Urinary bladder (tissue), 4 donors: ENCODE measurements around the gene VGF. TPM values are rescaled to one million over a fixed set of nuclear protein-coding genes. Genes with fewer than 3 reads are reported as not detected.
"Not testable (repeated sequence)": the region's sequence is repeated elsewhere in the genome, so short reads cannot be mapped to it uniquely, and the experiment has no call there.

Experiments used
- DNase-seq: peaks from one replicate; pipeline ENCODE4 v3.0.0-alpha.2; 2015; ENCODE audit errors: extremely low spot score
- H3K27ac ChIP-seq: one replicate; pipeline ENCODE4 v1.5.1; 2013; ENCODE audit warnings: low read depth, mild to moderate bottlenecking, moderate library complexity
- H3K36me3 ChIP-seq: one replicate; pipeline ENCODE4 v1.6.1; 2013; ENCODE audit warnings: mild to moderate bottlenecking, moderate library complexity; ENCODE audit not compliant: insufficient read depth
- H3K4me1 ChIP-seq: one replicate; pipeline ENCODE4 v1.6.1; 2013; ENCODE audit warnings: mild to moderate bottlenecking, moderate library complexity; ENCODE audit not compliant: insufficient read depth
- H3K4me3 ChIP-seq: one replicate; pipeline ENCODE4 v1.5.1; 2013; ENCODE audit warnings: low read depth, low read length
- WGBS: extraction: QIAGEN DNeasy Blood & Tissue Kit; methylation state at CpG from one replicate; pipeline ENCODE4 v1.1.7; 2013; 5-methylcytosine and 5-hydroxymethylcytosine counted together
- polyA plus RNA-seq: library from polyadenylated mRNA; stranded (reverse); fragments of 200-250 nt; gene quantifications from one replicate; pipeline ENCODE4 v1.2.3, GENCODE V29; 2013
- total RNA-seq: library from RNA; depleted of rRNA; stranded (reverse); fragments of >200 nt; gene quantifications from one replicate; pipeline ENCODE4 v1.2.3, GENCODE V29; 2014
- donor health status: healthy with polysubstance abuse.
- donor health status: healthy.

VGF gene
- total and polyA plus RNA-seq, 2 donors: 0.18 TPM; not detected in 1

GRCh38 chr7:101154693-101155102 is 10.7 kb downstream of the VGF start:
- peak overlapping the region; percentile 82 for H3K4me3 ChIP-seq
- DNase-seq: no peak
- no peaks in the 10 kb centered on the region for H3K36me3 ChIP-seq
- under 1% methylated on average over 34 of the region's 34 CpGs for WGBS
- no peak overlapping the region for H3K27ac ChIP-seq
- H3K4me1 ChIP-seq: no peaks in the 10 kb centered on the region

- Histone ChIP-seq H3K27ac (no peak within 1 kb of the TSS), H3K4me1 (no peaks in the 10 kb centered on the region), H3K36me3 (no peaks in the 10 kb centered on the region), H3K4me3 (peak within 1 kb of the TSS; percentile 82)
- WGBS: 3% methylated on average over 51 of the region's 51 CpGs
- peak; percentile 85 for DNase-seq
These were observed 11.2 kb downstream of the VGF start, which contains the start of gene AP1S1 for GRCh38 chr7:101153969-101154692. Gene AP1S1, plus strand, starts transcription at chr7:101154476. Its CDS starts 39 bp downstream, at chr7:101154515.

GRCh38 chr7:101151908-101152651 is 13.3 kb downstream of the VGF start:
- DNase-seq: no peak
- 78% methylated on average over 2 of the region's 2 CpGs for WGBS

GRCh38 chr7:101140746-101141382 is 24.5 kb downstream of the VGF start:
- DNase-seq: no peak
- 86% methylated on average over 4 of the region's 4 CpGs for WGBS
- H3K27ac ChIP-seq: no peak overlapping the region

More at GRCh38 chr7:101151908-101152651, 13.3 kb downstream of the VGF start:
- H3K4me1 ChIP-seq: no peaks in the 10 kb centered on the region
- no peak overlapping the region for H3K27ac ChIP-seq
- no peak overlapping the region for H3K4me3 ChIP-seq
- no peaks in the 10 kb centered on the region for H3K36me3 ChIP-seq

GRCh38 chr7:101140339-101140699 is 25.1 kb downstream of the VGF start:
- Histone ChIP-seq H3K4me1 (peaks cover 1% of the 10 kb centered on the region), H3K4me3 (no peak overlapping the region), H3K27ac (no peak overlapping the region), H3K36me3 (no peaks in the 10 kb centered on the region)
- no peak for DNase-seq
- WGBS: 20% methylated on average over 3 of the region's 3 CpGs

More at GRCh38 chr7:101140746-101141382, 24.5 kb downstream of the VGF start:
- H3K4me3 ChIP-seq: no peak overlapping the region
- no peaks in the 10 kb centered on the region for H3K36me3 ChIP-seq
- peaks cover 1% of the 10 kb centered on the region for H3K4me1 ChIP-seq

- WGBS: 9% methylated on average over 16 of the region's 16 CpGs
- Histone ChIP-seq H3K4me1 (peaks cover 1% of the 10 kb centered on the region), H3K27ac (no peak overlapping the region), H3K4me3 (no peak overlapping the region), H3K36me3 (no peaks in the 10 kb centered on the region)
- no peak for DNase-seq
These were observed 27.0 kb downstream of the VGF start for GRCh38 chr7:101138213-101138870.

GRCh38 chr7:101137651-101138212 is 27.6 kb downstream of the VGF start:
- no peak overlapping the region for H3K27ac ChIP-seq
- no peaks in the 10 kb centered on the region for H3K36me3 ChIP-seq
- no peak overlapping the region for H3K4me3 ChIP-seq
- no peak for DNase-seq
- WGBS: 77% methylated on average over 9 of the region's 9 CpGs
- H3K4me1 ChIP-seq: peaks cover 1% of the 10 kb centered on the region

- 75% methylated on average over 6 of the region's 6 CpGs for WGBS
- H3K27ac ChIP-seq: no peak overlapping the region
- H3K36me3 ChIP-seq: no peaks in the 10 kb centered on the region
- peaks cover 1% of the 10 kb centered on the region for H3K4me1 ChIP-seq
- no peak for DNase-seq
- no peak overlapping the region for H3K4me3 ChIP-seq
These were observed 30.9 kb downstream of the VGF start for GRCh38 chr7:101134399-101134980.

GRCh38 chr7:101133621-101134398 is 31.6 kb downstream of the VGF start:
- WGBS: 86% methylated on average over 15 of the region's 15 CpGs

GRCh38 chr7:101132626-101133600 is 32.5 kb downstream of the VGF start:
- H3K36me3 ChIP-seq, H3K27ac ChIP-seq, H3K4me3 ChIP-seq, H3K4me1 ChIP-seq, DNase-seq: not testable (repeated sequence)
- 86% methylated on average over 18 of the region's 18 CpGs for WGBS

More at GRCh38 chr7:101133621-101134398, 31.6 kb downstream of the VGF start:
- Histone ChIP-seq H3K4me3 (no peak overlapping the region), H3K4me1 (peaks cover 1% of the 10 kb centered on the region), H3K36me3 (no peaks in the 10 kb centered on the region), H3K27ac (no peak overlapping the region)
- no peak for DNase-seq

GRCh38 chr7:101129603-101130117 is 35.7 kb downstream of the VGF start:
- DNase-seq: no peak
- Histone ChIP-seq H3K4me1 (no peaks in the 10 kb centered on the region), H3K4me3 (no peak overlapping the region), H3K36me3 (no peaks in the 10 kb centered on the region), H3K27ac (no peak overlapping the region)
- WGBS: 96% methylated on average over 3 of the region's 3 CpGs
